ENCODE results near the gene COL23A1. TPM values are rescaled to one million over a fixed set of nuclear protein-coding genes. Genes with fewer than 3 reads are reported as not detected.

COL23A1 gene
- total and polyA plus RNA-seq, 4 donors = 0.36 to 1.5 (median 1.1) TPM; not detected in 1

DNA sequence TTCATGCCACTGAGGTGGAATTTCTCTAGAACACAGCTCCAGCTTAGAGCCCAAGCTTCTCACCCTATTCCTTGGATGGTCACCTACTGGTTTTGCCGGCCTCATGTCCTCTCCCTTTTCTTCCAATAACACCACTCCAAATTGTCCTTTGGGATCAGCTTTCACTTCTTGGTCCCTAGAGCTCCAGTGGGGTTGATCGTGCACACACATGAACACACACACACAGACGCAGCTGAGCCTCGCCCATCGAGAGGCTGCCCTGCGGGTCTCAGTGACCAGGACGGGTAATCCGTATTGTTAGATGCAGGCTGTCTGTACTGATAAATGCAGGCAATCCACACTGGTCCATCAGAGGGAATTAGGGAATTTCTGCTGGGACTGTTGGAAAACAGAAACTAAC lies 6.9 kb downstream of the COL23A1 start:
- no peaks in the 10 kb centered on the region for H3K4me1 ChIP-seq (ENCODE audit: control insufficient read depth in 1 of 2, insufficient read depth in 2 of 2, low read length in 2 of 2)
- DNase-seq = no peak
- intact Hi-C loops (cut with DNase I) = loop anchor here in 1 of 2 donors (10.0 kb wide), 1 partner anchor 118 kb away; no protein-coding TSS in a partner anchor

DNA sequence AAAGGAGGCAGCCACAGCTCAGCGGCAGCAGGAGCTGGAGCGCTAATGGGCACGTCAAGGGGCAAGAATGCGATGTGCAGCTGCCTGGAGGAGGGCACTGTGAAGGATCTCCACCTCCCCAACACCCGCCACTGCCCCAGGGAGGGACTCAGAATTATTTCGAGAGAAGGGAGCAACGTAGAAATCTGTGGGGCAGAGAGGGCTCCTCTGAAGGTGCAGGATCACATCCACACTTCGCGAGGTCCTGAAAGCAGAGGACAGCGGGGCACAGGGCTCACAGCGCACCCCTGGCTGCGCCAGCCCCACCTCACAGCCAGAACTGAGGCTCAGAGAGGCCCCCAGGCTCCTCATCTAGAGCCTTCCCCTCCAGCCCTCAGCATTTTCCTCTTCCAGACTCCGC lies 7.9 kb downstream of the COL23A1 start:
- Histone ChIP-seq H3K9me3 (ENCODE audit: control insufficient read depth, low read length) (no peaks in the 10 kb centered on the region), H3K36me3 (ENCODE audit: control insufficient read depth in 1 of 2, insufficient read depth in 2 of 2, low read length in 1 of 2) (no peaks in the 10 kb centered on the region), H3K4me3 (ENCODE audit: low read length in 2 of 2) (no peak overlapping the region), H3K27me3 (ENCODE audit: control insufficient read depth in 1 of 2, insufficient read depth in 2 of 2, low read length in 1 of 2) (no peaks in the 10 kb centered on the region), H3K27ac (ENCODE audit: low read depth in 1 of 2, low read length in 2 of 2) (no peak overlapping the region), H3K4me1 (ENCODE audit: control insufficient read depth in 1 of 2, insufficient read depth in 2 of 2, low read length in 2 of 2) (no peaks in the 10 kb centered on the region)
- intact Hi-C loops (cut with DNase I) = loop anchor here in 1 of 2 donors (10.0 kb wide), 1 partner anchor 117 kb away; no protein-coding TSS in a partner anchor
- WGBS, 2 donors = 89 to 92% methylated on average over 13 of the region's 13 CpGs
- ATAC-seq (ENCODE audit: low FRiP score) = no peak
- no peak for DNase-seq

More for the DNA sequence above, 6.9 kb downstream of the COL23A1 start:
- no peak for ATAC-seq (ENCODE audit: low FRiP score)
- H3K27ac ChIP-seq (ENCODE audit: low read depth in 1 of 2, low read length in 2 of 2) = no peak overlapping the region
- WGBS, 2 donors = 85 to 86% methylated on average over 8 of the region's 8 CpGs
- H3K9me3 ChIP-seq (ENCODE audit: control insufficient read depth, low read length) = no peaks in the 10 kb centered on the region
- H3K27me3 ChIP-seq (ENCODE audit: control insufficient read depth in 1 of 2, insufficient read depth in 2 of 2, low read length in 1 of 2) = no peaks in the 10 kb centered on the region
- H3K36me3 ChIP-seq (ENCODE audit: control insufficient read depth in 1 of 2, insufficient read depth in 2 of 2, low read length in 1 of 2) = no peaks in the 10 kb centered on the region
- no peak overlapping the region for H3K4me3 ChIP-seq (ENCODE audit: low read length in 2 of 2)

DNA sequence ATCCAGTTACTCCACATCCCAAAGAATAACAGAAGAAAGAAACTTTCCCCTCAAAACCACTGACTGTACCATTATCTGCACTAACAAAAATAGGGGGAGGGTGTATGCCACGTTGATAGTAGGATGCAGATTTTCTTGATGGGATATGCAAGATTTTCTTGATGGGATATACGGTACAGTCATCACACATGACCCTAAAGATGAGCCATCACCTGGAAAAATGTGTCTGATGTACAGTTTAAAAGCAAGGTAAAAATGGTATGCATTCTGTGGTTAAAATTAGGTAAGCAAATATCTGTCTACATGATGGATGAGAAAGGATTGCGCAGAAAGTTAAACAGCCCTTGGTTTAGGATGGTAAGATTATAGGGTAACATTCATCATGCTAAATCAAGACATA lies 8.6 kb downstream of the COL23A1 start:
- H3K36me3 ChIP-seq (ENCODE audit: control insufficient read depth in 1 of 2, insufficient read depth in 2 of 2, low read length in 1 of 2) = no peaks in the 10 kb centered on the region
- ATAC-seq (ENCODE audit: low FRiP score) = no peak
- H3K27me3 ChIP-seq (ENCODE audit: control insufficient read depth in 1 of 2, insufficient read depth in 2 of 2, low read length in 1 of 2) = no peaks in the 10 kb centered on the region
- no peak overlapping the region for H3K4me3 ChIP-seq (ENCODE audit: low read length in 2 of 2)
- DNase-seq = no peak
- no peaks in the 10 kb centered on the region for H3K9me3 ChIP-seq (ENCODE audit: control insufficient read depth, low read length)
- H3K4me1 ChIP-seq (ENCODE audit: control insufficient read depth in 1 of 2, insufficient read depth in 2 of 2, low read length in 2 of 2) = no peaks in the 10 kb centered on the region
- intact Hi-C loops (cut with DNase I) = loop anchor here in 1 of 2 donors (10.0 kb wide), 1 partner anchor 117 kb away; no protein-coding TSS in a partner anchor
- no peak overlapping the region for H3K27ac ChIP-seq (ENCODE audit: low read depth in 1 of 2, low read length in 2 of 2)
- 65% methylated on average over 3 of the region's 3 CpGs for WGBS, 2 donors

DNA sequence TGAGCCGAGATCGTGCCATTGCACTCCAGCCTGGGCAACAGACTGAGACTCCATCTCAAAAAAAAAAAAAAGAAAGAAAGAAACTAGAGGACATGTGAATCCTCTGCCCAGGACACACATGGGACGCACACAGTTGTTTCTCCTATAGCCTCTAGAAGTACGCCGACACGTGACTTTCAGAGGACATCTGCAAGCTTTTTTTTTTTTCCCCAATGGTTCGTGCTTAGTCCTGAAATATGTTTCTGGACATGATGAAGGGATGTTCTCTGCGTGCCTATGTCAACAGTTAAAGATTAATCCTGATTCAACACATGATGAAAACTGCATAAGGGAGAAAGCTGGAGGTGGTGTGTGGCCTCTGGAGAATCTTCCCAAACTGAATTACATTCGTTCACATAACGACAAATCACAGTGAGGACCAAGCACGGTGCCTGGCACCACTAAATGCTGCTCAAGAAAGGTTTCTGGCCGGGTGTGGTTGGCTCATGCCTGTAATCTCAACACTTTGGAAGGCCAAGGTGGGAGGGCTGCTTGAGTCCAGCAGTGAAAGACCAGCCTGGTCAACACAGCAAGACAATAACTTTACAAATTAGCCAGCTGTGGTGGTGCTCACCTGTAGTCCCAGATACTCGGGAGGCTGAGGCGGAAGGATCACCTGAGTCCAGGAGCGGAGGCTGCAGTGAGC lies 9.8 kb downstream of the COL23A1 start:
- intact Hi-C loops (cut with DNase I) = loop anchor here in 1 of 2 donors (10.0 kb wide), 1 partner anchor 116 kb away; no protein-coding TSS in a partner anchor
- Histone ChIP-seq H3K9me3 (ENCODE audit: control insufficient read depth, low read length) (no peaks in the 10 kb centered on the region), H3K27ac (ENCODE audit: low read depth in 1 of 2, low read length in 2 of 2) (no peak overlapping the region), H3K4me1 (ENCODE audit: control insufficient read depth in 1 of 2, insufficient read depth in 2 of 2, low read length in 2 of 2) (no peaks in the 10 kb centered on the region), H3K4me3 (ENCODE audit: low read length in 2 of 2) (no peak overlapping the region), H3K27me3 (ENCODE audit: control insufficient read depth in 1 of 2, insufficient read depth in 2 of 2, low read length in 1 of 2) (no peaks in the 10 kb centered on the region), H3K36me3 (ENCODE audit: control insufficient read depth in 1 of 2, insufficient read depth in 2 of 2, low read length in 1 of 2) (no peaks in the 10 kb centered on the region)
- no peak for DNase-seq
- ATAC-seq (ENCODE audit: low FRiP score) = no peak
- 83 to 84% methylated on average over 15 of the region's 15 CpGs for WGBS, 2 donors

DNA sequence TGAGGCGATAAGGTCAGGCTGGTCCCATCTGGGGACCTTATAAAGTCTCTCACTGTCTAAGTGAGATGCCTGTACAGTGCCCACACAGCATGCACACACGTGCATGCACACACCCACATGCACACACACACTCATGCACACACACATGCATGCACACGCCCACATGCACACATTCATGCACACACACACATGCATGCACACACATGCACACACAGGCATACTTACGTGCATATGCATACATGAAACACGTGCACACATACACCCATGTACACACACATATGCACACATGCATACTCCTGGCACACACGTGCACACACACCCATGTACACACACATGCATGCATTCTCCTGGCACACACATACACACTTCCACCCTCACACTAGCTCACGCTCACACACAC lies 12.2 kb downstream of the COL23A1 start:
- H3K9me3 ChIP-seq (ENCODE audit: control insufficient read depth, low read length) = no peaks in the 10 kb centered on the region
- DNase-seq = no peak

DNA sequence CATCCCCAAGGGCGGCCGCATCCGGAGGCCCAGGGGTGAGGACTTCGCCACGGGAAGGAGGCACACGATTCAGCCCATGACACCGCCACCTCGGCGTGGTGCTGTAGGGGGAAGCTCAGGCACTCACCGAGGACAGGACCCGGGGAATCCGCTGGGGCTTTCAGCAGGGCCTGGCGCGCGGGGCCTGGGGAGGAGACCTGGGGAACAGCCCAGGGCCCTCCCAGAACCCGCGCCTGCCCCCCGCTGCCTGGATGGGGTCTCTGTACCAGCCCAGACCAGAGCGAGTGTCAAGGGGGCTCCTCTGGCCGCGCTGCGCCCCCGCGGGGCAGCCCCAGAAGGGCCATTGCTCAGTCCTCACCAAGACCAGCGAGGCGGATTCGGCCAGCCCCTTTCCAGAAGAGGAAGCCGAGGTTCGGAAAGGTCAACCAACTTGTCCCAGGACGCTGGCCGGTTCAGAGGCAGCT lies 12.8 kb downstream of the COL23A1 start:
- no peaks in the 10 kb centered on the region for H3K4me1 ChIP-seq (ENCODE audit: control insufficient read depth in 1 of 2, insufficient read depth in 2 of 2, low read length in 2 of 2)
- ATAC-seq (ENCODE audit: low FRiP score) = no peak
- DNase-seq = no peak
- 51 to 53% methylated on average over 25 to 31 of the region's 31 CpGs for WGBS, 2 donors
- H3K9me3 ChIP-seq (ENCODE audit: control insufficient read depth, low read length) = no peaks in the 10 kb centered on the region
- H3K27ac ChIP-seq (ENCODE audit: low read depth in 1 of 2, low read length in 2 of 2) = no peak overlapping the region
- intact Hi-C loops (cut with DNase I) = no loop called here
- no peak overlapping the region for H3K4me3 ChIP-seq (ENCODE audit: low read length in 2 of 2)
- H3K36me3 ChIP-seq (ENCODE audit: control insufficient read depth in 1 of 2, insufficient read depth in 2 of 2, low read length in 1 of 2) = no peaks in the 10 kb centered on the region
- no peaks in the 10 kb centered on the region for H3K27me3 ChIP-seq (ENCODE audit: control insufficient read depth in 1 of 2, insufficient read depth in 2 of 2, low read length in 1 of 2)

More for the DNA sequence above, 12.2 kb downstream of the COL23A1 start:
- WGBS, 2 donors = 85 to 89% methylated on average over 7 of the region's 7 CpGs
- Histone ChIP-seq H3K27ac (ENCODE audit: low read depth in 1 of 2, low read length in 2 of 2) (no peak overlapping the region), H3K4me3 (ENCODE audit: low read length in 2 of 2) (no peak overlapping the region), H3K27me3 (ENCODE audit: control insufficient read depth in 1 of 2, insufficient read depth in 2 of 2, low read length in 1 of 2) (no peaks in the 10 kb centered on the region), H3K4me1 (ENCODE audit: control insufficient read depth in 1 of 2, insufficient read depth in 2 of 2, low read length in 2 of 2) (no peaks in the 10 kb centered on the region), H3K36me3 (ENCODE audit: control insufficient read depth in 1 of 2, insufficient read depth in 2 of 2, low read length in 1 of 2) (no peaks in the 10 kb centered on the region)
- intact Hi-C loops (cut with DNase I) = no loop called here
- no peak for ATAC-seq (ENCODE audit: low FRiP score)

DNA sequence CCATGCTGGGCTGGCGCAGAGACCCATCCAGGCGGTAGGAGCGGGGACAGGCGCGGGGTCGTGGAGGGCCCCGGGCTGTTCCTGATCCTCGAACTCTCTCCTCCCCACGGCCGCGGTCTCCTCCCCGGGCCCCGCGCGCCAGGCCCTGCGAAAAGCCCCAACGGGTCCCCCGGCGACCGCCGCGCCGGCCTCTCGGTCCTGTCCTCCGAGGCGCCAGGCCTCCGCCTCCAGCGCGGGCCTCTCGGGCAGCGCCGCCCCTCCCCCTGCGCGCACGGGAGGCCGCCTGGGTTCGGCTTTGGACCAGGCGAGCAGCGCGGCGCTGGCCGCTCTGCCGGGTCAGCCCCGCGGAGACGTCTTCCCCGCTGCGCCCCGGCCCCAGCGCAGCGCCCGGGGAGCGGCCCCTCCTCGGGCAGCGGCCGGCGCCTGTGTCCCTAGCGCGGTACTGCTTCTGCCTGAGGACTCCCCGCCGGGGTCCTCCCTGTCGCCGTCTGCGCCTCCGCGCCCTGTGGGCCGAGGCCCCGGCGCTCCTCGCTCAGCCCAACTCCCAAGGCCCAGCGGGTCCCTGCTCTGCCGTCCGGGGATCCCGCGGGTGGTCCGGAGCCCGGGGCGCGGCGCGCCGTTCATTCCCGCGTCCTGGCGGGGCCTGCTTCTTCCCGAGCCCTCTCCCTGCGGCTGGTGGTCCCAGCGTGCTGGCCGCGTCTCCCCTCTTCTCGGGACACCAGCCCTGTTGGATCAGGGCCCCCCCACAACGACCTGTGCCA lies 13.4 kb downstream of the COL23A1 start:
- ATAC-seq (ENCODE audit: low FRiP score) (no peak), DNase-seq (no peak)
- intact Hi-C loops (cut with DNase I) = no loop called here
- H3K36me3 ChIP-seq (ENCODE audit: control insufficient read depth in 1 of 2, insufficient read depth in 2 of 2, low read length in 1 of 2) = no peaks in the 10 kb centered on the region
- WGBS, 2 donors = 4% methylated on average over 75 to 92 of the region's 92 CpGs
- no peaks in the 10 kb centered on the region for H3K9me3 ChIP-seq (ENCODE audit: control insufficient read depth, low read length)
- H3K4me3 ChIP-seq (ENCODE audit: low read length in 2 of 2) = no peak overlapping the region
- H3K27ac ChIP-seq (ENCODE audit: low read depth in 1 of 2, low read length in 2 of 2) = no peak overlapping the region
- no peaks in the 10 kb centered on the region for H3K27me3 ChIP-seq (ENCODE audit: control insufficient read depth in 1 of 2, insufficient read depth in 2 of 2, low read length in 1 of 2)
- no peaks in the 10 kb centered on the region for H3K4me1 ChIP-seq (ENCODE audit: control insufficient read depth in 1 of 2, insufficient read depth in 2 of 2, low read length in 2 of 2)

DNA sequence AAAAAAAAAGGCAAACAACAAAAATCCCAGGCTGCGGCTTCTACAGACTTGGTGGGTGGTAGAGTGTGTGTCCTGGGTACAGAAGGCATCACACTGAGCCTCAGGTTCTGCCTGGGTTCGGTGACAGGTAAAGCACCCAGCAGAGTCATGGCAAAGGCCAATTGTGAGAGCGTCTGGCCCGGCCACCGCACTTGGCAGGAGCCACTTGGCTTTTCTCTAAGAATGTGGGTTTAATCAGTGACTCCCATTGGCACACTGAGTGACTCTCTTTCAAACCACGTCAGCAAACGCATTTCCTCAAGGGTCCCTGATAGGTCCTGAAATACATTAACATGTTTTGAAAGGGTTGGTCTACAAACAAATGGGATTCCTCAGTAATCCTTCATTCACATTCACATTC lies 17.0 kb downstream of the COL23A1 start:
- 75% methylated on average over 7 of the region's 7 CpGs for WGBS, 2 donors
- no peak overlapping the region for H3K4me3 ChIP-seq (ENCODE audit: low read length in 2 of 2)
- peaks cover 0 to 2% of the 10 kb centered on the region in 2 donors for H3K27me3 ChIP-seq (ENCODE audit: control insufficient read depth in 1 of 2, insufficient read depth in 2 of 2, low read length in 1 of 2)
- intact Hi-C loops (cut with DNase I) = no loop called here
- no peaks in the 10 kb centered on the region for H3K4me1 ChIP-seq (ENCODE audit: control insufficient read depth in 1 of 2, insufficient read depth in 2 of 2, low read length in 2 of 2)
- no peaks in the 10 kb centered on the region for H3K9me3 ChIP-seq (ENCODE audit: control insufficient read depth, low read length)
- H3K36me3 ChIP-seq (ENCODE audit: control insufficient read depth in 1 of 2, insufficient read depth in 2 of 2, low read length in 1 of 2) = no peaks in the 10 kb centered on the region
- ATAC-seq (ENCODE audit: low FRiP score) (no peak), DNase-seq (no peak)
- no peak overlapping the region for H3K27ac ChIP-seq (ENCODE audit: low read depth in 1 of 2, low read length in 2 of 2)
